GM12874 (cell line): Measurements from ENCODE around the gene SIGLEC8.

Experiments used
- CTCF ChIP-seq: IDR thresholded peaks from 2 replicates; pipeline ENCODE4 v1.5.1; 2011; ENCODE audit warnings: low read depth, mild to moderate bottlenecking, control low read depth, low read length, moderate library complexity; ENCODE audit not compliant: insufficient read depth

SIGLEC8 gene

GRCh38 chr19:51418707-51419106, 39.5 kb downstream of the SIGLEC8 start:
- TF ChIP-seq CTCF = no peak

DNA sequence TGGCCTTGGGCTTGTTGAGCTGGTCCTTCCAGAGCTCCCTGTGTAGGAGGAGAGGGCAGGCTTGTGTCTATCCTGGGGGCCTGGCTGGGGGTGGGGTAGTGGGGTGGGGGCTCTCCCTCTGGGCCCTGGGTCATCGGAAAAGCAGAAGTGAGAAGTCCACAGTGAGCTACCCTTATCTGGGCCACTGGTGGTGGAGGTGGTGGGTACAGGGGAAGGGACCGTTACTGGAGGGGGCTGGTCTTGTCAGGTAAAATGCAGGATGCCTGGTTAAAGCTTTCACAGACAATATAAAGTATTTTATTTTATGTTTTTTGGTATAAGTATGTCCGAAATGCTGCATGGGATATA, 40.5 kb downstream of the SIGLEC8 start:
- no peak for TF ChIP-seq CTCF

DNA sequence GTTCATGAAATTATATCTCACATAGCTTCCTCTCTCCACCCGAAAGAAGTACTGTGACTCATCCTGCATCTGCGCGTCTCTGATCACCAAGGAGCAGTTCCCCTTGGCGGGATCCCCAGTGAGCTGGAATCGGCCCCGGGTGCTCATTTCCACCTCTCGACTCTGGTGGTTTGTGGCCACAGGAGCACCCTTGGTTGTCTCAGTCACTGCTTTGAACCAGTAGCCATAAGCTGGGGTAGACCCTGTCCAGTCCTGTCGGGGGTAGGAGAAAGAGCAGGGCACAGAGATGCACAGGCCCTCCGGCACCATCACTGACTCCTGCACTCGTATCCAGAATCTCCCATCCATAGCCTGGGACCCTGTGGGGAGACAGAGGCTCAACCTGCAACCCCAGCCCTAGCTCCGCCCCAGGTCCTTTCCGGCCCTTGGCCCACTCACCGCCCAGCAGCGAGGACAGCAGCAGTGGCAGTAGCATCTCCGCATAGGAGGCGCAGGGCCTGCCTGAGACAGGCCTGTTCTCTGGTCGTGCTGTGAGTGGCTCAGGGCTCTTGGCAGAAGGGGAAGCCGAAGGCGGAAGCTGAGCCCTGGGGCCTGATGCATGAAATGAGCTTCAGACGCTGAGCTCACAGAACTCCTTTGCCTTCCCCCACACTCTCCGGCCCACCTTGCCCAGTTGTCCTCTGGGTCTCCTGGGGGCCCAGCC, 41.0 kb downstream of the SIGLEC8 start, which contains the start of gene SIGLEC10:
TSS of gene SIGLEC10 (minus strand) at position 536 of the 703 bp plus-strand sequence. CDS start at position 475, 61 bp downstream.
- no peak for TF ChIP-seq CTCF

GRCh38 chr19:51415187-51415586, 43.1 kb downstream of the SIGLEC8 start:
- TF ChIP-seq CTCF = no peak

DNA sequence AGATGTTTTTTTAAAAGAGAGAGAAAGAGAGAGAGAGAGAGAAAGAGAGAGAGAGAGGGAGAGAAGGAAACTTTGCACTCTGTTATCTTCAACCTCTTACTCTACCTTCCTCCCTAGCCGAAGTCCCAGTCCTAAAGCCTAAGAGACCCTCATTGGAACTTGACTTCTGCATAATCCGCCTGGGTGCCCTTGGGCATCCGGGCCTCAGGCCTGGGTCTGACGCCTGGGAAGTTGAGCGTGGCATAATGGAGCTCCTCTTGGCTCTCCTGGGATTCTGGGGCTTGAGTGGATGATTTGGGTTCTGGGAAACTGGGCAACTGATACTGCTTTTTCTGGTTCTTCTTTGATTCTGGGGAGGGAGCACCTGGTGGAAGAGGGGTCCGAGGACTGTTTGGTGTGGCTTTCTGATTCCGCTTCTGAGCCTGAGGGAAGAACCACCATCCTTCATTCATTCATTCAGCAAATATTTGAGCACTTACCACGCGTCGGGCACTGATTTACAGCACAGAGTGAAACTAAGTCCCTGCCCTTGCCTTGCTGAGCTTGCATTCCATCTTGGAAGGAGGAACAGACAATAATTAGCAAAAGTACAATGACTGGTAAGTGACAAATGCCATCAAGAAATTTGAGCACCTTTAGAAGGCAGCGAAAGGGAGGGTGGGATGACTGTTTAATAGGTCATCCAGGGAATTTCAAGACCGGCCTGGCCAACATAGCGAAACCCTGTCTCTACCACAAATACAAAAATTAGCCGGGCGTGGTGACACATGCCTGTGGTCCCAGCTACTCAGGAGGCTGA, 47.1 kb downstream of the SIGLEC8 start:
- no peak for TF ChIP-seq CTCF

DNA sequence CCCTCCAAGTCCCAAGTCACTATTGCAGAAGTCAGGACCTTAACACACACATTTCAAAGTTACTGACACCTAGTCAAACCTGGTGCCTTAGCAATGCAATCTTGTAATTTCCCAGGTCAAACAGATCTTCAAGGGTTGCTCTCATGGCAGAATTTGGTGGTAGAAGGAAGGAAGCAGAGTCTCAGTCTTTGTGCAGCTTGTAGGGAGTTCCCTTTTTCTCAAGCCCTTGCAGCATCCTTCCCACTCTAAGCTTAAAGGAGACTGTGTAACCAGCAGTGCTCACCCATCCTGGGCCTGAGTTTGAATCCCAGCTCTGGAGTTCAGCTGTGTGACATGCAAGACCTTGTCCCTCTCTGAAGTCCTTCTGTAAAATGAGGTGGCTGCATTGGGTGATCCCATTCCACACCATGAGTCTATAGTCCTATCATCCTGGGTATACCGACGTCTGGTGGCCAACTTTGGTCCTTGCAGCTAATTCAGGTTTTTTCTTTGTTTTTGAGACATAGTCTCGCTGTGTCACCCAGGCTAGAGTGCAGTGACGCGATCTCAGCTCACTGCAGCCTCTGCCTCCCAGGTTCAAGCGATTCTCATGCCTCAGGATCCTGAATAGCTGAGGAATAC, 50.6 kb downstream of the SIGLEC8 start:
- peak; percentile 59 for TF ChIP-seq CTCF

DNA sequence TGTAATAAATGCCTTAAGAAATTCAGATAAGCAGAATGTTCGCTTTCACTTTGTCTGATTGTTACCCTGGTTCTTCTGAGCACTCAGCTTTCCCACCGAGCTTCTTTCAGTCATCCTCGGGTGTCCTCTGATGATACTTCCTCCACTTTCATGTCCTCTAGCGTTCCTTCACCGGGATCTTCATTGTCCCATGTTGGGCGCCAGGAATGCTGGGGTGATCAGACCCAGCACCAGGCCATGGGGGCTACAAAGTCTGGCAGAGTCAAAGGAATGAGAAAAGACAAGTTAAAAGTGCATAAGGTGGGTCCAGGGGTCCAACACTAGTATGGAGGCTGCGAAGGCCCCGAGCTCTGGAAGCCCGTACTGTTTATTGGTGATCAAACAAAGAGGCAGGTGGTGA, 56.1 kb downstream of the SIGLEC8 start:
- no peak for TF ChIP-seq CTCF
